Liver (tissue), 3 donors: ENCODE results near the gene CX3CR1.

Source experiments
- FOXA1 ChIP-seq: IDR thresholded peaks from 2 replicates; pipeline ENCODE4 v1.6.1; 2016; ENCODE audit warnings: antibody characterized with exemption
- GABPA ChIP-seq, 2 donors: IDR thresholded peaks in 1 of 2; conservative IDR thresholded peaks in 1 of 2; 2 replicates each; pipeline ENCODE4 v1.6.1; 2016; ENCODE audit warnings: antibody characterized with exemption in 2 of 2, mild to moderate bottlenecking in 1 of 2, moderate library complexity in 1 of 2
- MAX ChIP-seq: IDR thresholded peaks from 2 replicates; pipeline ENCODE4 v1.6.1; 2016; ENCODE audit warnings: antibody characterized with exemption
- RXRA ChIP-seq, 2 donors: IDR thresholded peaks; 2 replicates each; pipeline ENCODE4 v1.6.1; 2017 to 2018; ENCODE audit warnings: antibody characterized with exemption in 2 of 2, mild to moderate bottlenecking in 1 of 2
- YY1 ChIP-seq: IDR thresholded peaks from 2 replicates; pipeline ENCODE4 v1.6.1; 2016; ENCODE audit warnings: antibody characterized with exemption, mild to moderate bottlenecking
- TF ChIP-seq, protein P1 (sequence below): fragments of 150-350 bp; IDR thresholded peaks from 2 replicates; pipeline ENCODE4 v1.5.1; 2017; ENCODE audit warnings: improper control_type of control experiment, low read depth, low read length; ENCODE audit not compliant: missing input control
- TF ChIP-seq, protein P2 (sequence below): IDR thresholded peaks from 2 replicates; pipeline ENCODE4 v1.6.1; 2016; ENCODE audit warnings: antibody characterized with exemption
- donor health status: healthy.
- donor health status: healthy.

DNA sequence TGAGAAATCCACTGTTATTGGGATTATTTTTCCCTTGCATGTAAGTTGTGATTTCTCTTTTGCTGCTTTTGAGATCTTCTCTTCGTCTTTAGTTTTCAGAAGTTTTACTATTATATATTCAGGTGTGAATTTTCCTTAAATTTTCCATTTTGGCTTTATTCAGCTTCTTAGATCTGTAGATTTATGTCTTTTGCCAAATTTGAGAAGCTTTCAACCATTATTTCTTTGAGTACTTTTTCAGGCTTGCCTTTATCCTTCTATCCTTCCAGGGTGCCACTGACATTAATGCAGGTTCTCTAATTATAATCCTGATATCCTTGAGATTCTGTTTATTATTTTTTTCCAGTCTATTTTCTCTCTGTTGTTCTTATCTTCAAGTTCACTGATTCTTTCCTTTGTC lies 49.4 kb downstream of the CX3CR1 start:
- TF ChIP-seq, protein P1, sequence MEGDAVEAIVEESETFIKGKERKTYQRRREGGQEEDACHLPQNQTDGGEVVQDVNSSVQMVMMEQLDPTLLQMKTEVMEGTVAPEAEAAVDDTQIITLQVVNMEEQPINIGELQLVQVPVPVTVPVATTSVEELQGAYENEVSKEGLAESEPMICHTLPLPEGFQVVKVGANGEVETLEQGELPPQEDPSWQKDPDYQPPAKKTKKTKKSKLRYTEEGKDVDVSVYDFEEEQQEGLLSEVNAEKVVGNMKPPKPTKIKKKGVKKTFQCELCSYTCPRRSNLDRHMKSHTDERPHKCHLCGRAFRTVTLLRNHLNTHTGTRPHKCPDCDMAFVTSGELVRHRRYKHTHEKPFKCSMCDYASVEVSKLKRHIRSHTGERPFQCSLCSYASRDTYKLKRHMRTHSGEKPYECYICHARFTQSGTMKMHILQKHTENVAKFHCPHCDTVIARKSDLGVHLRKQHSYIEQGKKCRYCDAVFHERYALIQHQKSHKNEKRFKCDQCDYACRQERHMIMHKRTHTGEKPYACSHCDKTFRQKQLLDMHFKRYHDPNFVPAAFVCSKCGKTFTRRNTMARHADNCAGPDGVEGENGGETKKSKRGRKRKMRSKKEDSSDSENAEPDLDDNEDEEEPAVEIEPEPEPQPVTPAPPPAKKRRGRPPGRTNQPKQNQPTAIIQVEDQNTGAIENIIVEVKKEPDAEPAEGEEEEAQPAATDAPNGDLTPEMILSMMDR, result no peak
- TF ChIP-seq FOXA1 (no peak), YY1 (no peak), GABPA (IDR thresholded peaks at IDR 0.05 in 1 of 2, conservative IDR thresholded peaks at IDR 0.05 in 1 of 2) (no peak), MAX (no peak), RXRA (IDR thresholded peaks at IDR 0.05) (no peak)
- TF ChIP-seq, protein P2, sequence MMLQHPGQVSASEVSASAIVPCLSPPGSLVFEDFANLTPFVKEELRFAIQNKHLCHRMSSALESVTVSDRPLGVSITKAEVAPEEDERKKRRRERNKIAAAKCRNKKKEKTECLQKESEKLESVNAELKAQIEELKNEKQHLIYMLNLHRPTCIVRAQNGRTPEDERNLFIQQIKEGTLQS, result no peak
